ENCODE data around the gene ZP3.
"Not testable (repeated sequence)": the region's sequence is repeated elsewhere in the genome, so short reads cannot be mapped to it uniquely, and the experiment has no call there.

Gene ZP3

DNA sequence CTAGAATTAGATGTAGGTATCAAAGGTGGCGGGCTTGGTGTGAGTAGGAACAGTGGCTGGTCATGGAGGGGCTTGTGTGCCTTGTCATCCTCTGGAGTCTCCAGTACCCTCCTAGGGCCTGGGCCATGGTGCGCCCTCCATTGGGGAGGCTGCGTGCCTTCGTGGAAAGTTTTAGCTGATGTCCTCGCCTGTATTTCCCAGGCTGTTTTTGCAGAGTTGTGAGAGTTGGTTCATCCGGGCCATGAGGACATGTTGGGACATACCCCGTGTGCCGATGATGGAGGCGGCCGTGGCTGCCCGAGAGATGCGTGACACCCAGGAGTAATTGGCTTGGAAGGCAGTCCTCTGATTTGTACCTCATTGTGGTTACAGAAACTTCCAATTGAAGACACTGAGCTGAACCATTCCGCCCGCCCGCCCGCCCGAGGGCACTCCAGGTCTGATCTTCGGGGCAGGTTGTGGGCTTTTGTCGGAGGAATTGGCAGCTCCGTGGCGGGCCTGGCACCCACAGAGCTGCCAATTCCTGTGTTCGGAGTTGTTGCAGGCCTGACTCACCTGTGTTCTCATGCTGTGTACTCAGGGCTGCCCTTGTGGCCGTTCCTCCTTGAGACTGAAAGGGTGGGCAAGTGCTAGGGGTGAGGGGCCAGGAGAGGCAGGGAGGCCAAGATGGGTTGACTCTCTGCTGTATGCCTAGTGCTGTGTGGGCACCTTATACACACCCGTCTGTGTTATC lies 52.2 kb downstream of the ZP3 start:
- not testable (repeated sequence) for H3K4me3 ChIP-seq, H3K27ac ChIP-seq

DNA sequence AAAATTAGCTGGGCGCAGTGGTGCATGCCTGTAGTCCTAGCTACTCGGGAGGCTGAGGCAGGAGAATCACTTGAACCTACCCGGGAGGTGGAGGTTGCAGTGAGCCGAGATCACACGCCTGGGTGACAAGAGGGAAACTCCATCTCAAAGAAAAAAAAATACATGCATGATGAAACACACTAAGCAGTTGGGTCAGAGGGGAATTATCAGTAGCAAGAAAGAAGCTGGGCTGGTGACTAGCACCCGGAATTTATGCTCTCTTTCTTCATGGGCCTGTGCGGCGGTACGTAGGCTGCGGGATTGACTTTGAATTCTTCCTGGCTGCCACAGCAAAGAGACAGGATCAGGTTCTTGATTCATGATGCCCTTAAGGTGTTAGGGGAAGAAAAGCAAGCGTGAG lies 54.9 kb downstream of the ZP3 start:
- H3K27ac ChIP-seq, H3K4me3 ChIP-seq: not testable (repeated sequence)

DNA sequence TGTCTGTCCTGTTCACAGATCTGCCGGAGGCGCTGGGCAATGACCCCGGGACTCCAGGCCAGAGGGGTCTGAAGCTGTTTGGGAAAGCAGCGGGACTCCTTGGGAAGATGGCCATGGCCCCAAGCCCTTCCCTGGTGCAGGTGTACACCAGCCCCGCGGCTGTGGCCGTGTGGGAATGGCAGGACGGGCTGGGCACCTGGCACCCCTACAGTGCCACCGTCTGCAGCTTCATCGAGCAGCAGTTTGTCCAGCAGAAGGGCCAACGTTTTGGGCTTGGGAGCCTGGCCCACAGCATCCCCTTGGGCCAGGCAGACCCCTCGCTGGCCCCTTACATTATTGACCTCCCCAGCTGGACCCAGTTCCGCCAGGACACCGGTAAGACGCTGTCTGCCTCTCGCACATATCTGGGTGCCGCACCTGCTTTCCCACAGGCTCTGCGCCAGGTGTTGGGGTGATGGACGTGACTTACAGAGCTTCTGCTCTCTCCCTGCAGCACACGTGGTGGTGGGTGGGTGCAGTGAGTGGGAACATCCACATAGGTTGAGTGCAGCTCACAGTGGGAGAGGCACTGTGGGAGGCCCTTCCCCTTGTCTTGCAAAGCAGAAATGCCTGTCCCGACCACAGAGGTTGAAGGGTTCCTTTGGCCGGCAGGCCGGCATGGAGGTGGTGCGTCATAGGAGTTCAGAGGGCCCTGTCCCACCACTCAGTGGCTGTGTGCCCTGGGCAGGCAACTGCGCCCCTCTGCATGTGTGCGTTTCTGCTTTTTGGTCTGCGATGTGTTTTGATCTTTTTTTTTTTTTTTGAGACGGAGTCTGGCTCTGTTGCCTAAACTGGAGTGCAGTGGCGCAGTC lies 55.9 kb downstream of the ZP3 start:
- H3K27ac ChIP-seq = not testable (repeated sequence)

DNA sequence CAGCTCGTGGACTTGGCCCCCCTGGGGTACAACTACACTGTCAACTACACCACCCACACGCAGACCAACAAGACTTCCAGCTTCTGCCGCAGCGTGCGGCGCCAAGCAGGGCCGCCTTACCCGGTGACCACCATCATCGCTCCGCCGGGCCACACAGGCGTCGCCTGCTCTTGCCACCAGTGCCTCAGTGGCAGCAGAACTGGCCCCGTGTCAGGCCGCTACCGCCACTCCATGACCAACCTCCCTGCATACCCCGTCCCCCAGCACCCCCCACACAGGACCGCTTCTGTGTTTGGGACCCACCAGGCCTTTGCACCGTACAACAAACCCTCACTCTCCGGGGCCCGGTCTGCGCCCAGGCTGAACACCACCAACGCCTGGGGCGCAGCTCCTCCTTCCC lies 57.9 kb downstream of the ZP3 start:
- H3K27ac ChIP-seq = not testable (repeated sequence)

More for the DNA sequence above, 55.9 kb downstream of the ZP3 start:
- not testable (repeated sequence) for H3K4me3 ChIP-seq

DNA sequence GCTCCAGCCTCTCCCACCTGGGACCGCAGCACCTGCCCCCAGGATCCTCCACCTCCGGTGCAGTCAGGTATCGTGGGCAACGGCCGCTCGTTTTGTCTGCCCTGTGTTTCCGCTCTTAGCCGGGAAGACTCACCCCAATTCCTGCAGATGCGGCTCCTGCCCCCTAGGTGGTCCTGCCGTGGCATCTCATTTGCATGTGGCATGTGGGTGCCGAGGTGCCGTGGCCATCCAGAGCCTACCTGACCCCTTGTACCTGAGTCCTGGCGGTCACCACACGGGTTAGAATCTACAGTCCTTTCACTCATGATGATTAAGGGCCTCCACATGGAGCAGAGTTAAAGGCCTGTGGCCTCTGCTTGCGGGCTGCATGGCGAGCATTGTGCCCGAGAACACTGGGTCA lies 58.3 kb downstream of the ZP3 start:
- not testable (repeated sequence) for H3K27ac ChIP-seq

More for the DNA sequence above, 57.9 kb downstream of the ZP3 start:
- H3K4me3 ChIP-seq = not testable (repeated sequence)

DNA sequence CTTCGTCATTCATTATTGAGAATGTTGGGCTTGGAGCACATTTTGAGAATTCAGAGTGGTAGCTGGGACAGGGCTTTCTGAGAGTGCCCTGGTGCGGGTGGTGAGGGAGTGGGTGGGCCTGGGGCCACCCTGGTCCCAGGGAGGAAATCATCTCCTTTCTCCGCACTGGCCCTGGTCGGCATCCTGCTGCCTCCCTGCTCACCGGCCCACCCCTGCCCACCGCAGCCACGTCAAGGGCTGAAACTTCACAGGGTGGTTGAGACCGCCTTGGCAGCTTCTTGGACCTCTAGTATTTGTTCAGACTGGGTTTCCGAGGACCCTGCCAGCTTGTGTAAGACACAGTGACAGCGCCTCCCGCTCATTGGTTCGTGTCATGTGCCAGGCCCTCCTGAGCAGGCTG lies 59.7 kb downstream of the ZP3 start:
- not testable (repeated sequence) for H3K27ac ChIP-seq, H3K4me3 ChIP-seq

More for the DNA sequence above, 58.3 kb downstream of the ZP3 start:
- H3K4me3 ChIP-seq = not testable (repeated sequence)

DNA sequence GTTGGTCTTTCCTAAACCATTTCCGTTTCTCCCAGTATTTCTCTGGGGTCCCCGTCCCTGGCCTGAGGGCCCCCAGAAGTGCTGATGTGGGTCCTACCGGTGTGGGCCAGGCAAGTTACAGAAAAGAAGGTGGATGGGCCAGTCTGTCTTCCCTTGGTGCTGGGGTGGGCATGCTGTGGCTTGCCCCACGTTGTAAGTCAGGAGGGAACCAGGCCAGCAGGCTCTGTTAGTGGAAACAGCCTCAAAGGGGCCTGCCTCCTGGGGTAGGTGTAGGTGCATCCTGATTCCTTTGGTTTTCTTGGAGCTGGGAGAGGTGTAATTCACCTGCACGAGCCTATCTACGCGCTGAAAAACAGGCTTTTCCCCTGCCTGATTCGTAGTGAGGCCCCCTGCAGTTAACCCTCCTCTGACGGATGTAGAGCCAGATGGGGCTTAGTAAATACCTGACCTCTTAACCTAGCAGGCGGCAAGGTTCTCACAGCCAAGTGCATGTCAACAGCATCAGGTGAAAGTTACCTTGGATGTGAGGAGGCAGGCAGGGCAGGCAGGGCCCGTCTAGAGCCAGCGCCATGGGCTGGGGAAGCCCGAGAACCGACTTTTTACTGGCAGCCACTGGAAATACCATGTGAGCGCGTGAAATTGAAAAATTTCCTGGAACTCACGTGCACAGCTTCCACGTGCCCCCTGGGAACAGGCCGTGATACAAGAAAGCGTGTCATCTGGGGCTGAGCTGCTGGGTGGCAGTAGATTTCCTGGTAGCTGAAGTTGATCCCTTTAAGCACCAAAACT lies 61.3 kb downstream of the ZP3 start:
- not testable (repeated sequence) for H3K4me3 ChIP-seq
- peak overlapping the region in 1 of 21 experiments; percentile 55 for H3K27ac ChIP-seq

DNA sequence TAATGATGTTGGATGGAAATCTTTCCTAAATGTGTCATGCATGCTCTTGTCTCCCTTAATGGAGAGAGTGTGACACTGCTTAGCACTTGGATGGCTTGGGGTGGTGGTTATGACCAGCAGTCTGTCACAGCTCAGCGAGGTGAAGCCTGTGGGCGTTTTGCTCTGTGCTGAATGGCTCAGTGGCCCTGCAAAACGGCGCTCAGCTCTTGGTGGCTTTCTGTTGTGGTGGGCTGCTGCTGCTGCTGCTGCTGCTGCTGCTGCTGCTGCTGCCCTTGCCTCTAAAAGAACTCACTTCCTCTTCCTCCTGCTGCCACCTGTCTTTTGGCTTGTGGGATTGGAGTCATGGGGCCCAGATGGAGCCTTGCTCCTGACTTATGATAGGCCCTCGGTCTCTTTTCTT lies 61.9 kb downstream of the ZP3 start:
- H3K4me3 ChIP-seq, H3K27ac ChIP-seq: not testable (repeated sequence)

DNA sequence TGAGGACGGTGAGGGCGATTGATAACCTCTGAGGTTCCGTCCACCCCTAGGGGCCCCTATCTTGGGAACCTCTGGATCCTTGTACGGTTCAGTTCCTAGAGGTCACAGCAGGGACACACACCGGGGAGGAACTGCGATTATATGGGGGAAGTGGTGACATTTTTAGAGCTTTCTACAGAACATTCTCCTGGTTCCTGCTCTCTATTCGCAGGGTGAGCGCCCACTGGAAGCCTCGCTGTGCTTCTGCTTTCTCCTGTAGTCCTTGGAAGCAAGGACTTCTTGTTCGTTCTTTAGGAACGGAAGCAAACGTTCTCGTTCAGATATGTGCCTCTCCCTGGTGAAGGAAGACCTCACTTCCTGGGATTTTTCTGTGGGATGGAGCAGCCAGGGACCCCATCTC lies 63.2 kb downstream of the ZP3 start:
- H3K27ac ChIP-seq, H3K4me3 ChIP-seq: not testable (repeated sequence)

Measured in skin epidermis (tissue), 12 donors.